Glutamatergic neuron (in vitro differentiated cells): ENCODE results near the gene STK11. TPM values are rescaled to one million over a fixed set of nuclear protein-coding genes. Genes with fewer than 3 reads are reported as not detected.

ENCODE experiments used
- DNase-seq: peaks from one replicate; pipeline ENCODE4 v3.0.0; 2022
- H3K27ac Mint-ChIP-seq: one replicate; pipeline ENCODE4 v1.8.0; 2020; ENCODE audit warnings: mild to moderate bottlenecking, mixed read lengths, inconsistent platforms; ENCODE audit not compliant: unreplicated experiment
- H3K27me3 Mint-ChIP-seq: one replicate; pipeline ENCODE4 v1.8.0; 2020; ENCODE audit warnings: mild to moderate bottlenecking, moderate library complexity, mixed read lengths, inconsistent platforms; ENCODE audit not compliant: unreplicated experiment
- H3K36me3 Mint-ChIP-seq: one replicate; pipeline ENCODE4 v1.8.0; 2020; ENCODE audit warnings: mild to moderate bottlenecking, mixed read lengths, inconsistent platforms; ENCODE audit not compliant: unreplicated experiment
- H3K4me1 Mint-ChIP-seq: one replicate; pipeline ENCODE4 v1.8.0; 2020; ENCODE audit warnings: mild to moderate bottlenecking, low read depth, mixed read lengths, inconsistent platforms; ENCODE audit not compliant: unreplicated experiment
- H3K4me3 Mint-ChIP-seq: one replicate; pipeline ENCODE4 v1.8.0; 2020; ENCODE audit warnings: mild to moderate bottlenecking, mixed read lengths, inconsistent platforms; ENCODE audit not compliant: unreplicated experiment
- H3K9me3 Mint-ChIP-seq: one replicate; pipeline ENCODE4 v1.8.0; 2020; ENCODE audit warnings: mild to moderate bottlenecking, moderate library complexity, mixed read lengths, inconsistent platforms; ENCODE audit not compliant: unreplicated experiment
- total RNA-seq: library from RNA; stranded (reverse); fragmentation: NEBNext Ultra II Directional; extraction: Animal tissue kit (Norgen Biotek cat#: 25700); gene quantifications from one replicate; pipeline ENCODE4 v1.2.1, GENCODE V29; 2021; ENCODE audit not compliant: unreplicated experiment
- TF ChIP-seq, protein P1 (sequence below): fragments of 200-600 bp; sonication (generic); IDR thresholded peaks from one replicate; pipeline ENCODE4 v1.5.0; 2021; ENCODE audit not compliant: partially characterized antibody, unreplicated experiment

Gene STK11
- total RNA-seq, 1 donor from 2014 or later: 48.2 TPM

DNA sequence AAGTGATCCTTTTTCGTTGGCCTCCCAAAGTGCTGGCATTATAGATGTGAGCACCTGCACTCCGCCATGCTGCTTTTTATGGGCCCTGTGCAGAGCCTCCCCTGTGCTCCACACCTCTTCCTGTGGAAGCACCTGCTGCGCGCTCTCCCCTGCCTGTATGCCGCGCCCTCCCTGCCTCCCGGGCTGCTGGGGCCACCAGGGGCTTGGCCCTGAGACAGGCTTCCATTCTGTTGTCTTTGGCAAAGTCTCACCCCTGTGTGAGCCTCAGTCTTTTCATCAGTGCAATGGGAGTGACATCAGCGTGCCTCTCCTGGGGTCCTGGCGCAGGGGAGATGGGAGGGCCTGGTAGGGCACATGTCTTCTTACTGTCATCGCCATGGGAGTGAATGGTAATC lies 71.0 kb downstream of the STK11 start:
- H3K4me3 Mint-ChIP-seq: peak overlapping the region; percentile 86
- H3K4me1 Mint-ChIP-seq: peaks cover 21% of the 10 kb centered on the region
- H3K9me3 Mint-ChIP-seq: peaks cover 15% of the 10 kb centered on the region
- no peaks in the 10 kb centered on the region for H3K36me3 Mint-ChIP-seq
- TF ChIP-seq, protein P1, sequence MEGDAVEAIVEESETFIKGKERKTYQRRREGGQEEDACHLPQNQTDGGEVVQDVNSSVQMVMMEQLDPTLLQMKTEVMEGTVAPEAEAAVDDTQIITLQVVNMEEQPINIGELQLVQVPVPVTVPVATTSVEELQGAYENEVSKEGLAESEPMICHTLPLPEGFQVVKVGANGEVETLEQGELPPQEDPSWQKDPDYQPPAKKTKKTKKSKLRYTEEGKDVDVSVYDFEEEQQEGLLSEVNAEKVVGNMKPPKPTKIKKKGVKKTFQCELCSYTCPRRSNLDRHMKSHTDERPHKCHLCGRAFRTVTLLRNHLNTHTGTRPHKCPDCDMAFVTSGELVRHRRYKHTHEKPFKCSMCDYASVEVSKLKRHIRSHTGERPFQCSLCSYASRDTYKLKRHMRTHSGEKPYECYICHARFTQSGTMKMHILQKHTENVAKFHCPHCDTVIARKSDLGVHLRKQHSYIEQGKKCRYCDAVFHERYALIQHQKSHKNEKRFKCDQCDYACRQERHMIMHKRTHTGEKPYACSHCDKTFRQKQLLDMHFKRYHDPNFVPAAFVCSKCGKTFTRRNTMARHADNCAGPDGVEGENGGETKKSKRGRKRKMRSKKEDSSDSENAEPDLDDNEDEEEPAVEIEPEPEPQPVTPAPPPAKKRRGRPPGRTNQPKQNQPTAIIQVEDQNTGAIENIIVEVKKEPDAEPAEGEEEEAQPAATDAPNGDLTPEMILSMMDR: no peak
- H3K27ac Mint-ChIP-seq: no peak overlapping the region
- no peak for DNase-seq
- H3K27me3 Mint-ChIP-seq: peaks cover 22% of the 10 kb centered on the region

DNA sequence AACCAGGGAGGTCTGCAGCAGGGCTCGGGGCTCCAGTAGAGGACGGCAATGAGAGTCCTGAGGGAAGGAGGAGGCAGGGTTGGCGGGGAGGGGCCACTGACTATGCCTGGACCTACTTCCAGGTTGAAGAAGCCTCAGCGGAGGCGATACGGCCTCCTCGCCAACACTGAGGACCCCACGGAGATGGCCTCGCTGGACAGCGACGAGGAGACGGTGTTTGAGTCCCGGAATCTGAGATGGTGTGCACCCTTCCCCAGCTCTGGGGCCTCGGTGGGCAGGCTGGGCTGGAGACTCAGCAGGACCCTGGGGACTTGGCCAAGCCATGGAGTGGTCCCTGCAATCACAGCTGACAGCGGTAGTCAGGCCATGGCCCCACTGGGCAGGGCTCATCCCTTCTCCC lies 71.5 kb downstream of the STK11 start:
- H3K27ac Mint-ChIP-seq: no peak overlapping the region
- H3K27me3 Mint-ChIP-seq: peaks cover 20% of the 10 kb centered on the region
- H3K36me3 Mint-ChIP-seq: no peaks in the 10 kb centered on the region
- TF ChIP-seq, protein P1: no peak
- peak overlapping the region; percentile 86 for H3K4me3 Mint-ChIP-seq
- peaks cover 21% of the 10 kb centered on the region for H3K4me1 Mint-ChIP-seq
- no peak for DNase-seq
- H3K9me3 Mint-ChIP-seq: peaks cover 15% of the 10 kb centered on the region

Other genes with a start within 250 kb of the STK11 start
- gene WDR18, start 221.4 kb upstream of the STK11 start, total RNA-seq: 52.1 TPM
- gene GRIN3B, start 205.4 kb upstream of the STK11 start, total RNA-seq: 0.93 TPM
- gene TMEM259, start 184.7 kb upstream of the STK11 start, total RNA-seq: 222 TPM
- not detected for gene RNU6-2, start 184.3 kb upstream of the STK11 start, total RNA-seq
- gene CNN2, start 179.2 kb upstream of the STK11 start, total RNA-seq: 117 TPM
- gene ABCA7, start 165.7 kb upstream of the STK11 start, total RNA-seq: 110 TPM
- gene ARHGAP45, start 138.6 kb upstream of the STK11 start, total RNA-seq: 1.7 TPM
- gene POLR2E, start 110.4 kb upstream of the STK11 start, total RNA-seq: 140 TPM
- gene GPX4, start 101.8 kb upstream of the STK11 start, total RNA-seq: 210 TPM
- gene SBNO2, start 31.5 kb upstream of the STK11 start, total RNA-seq: 65.5 TPM
- 74.7 TPM for gene CBARP, start 32.2 kb downstream of the STK11 start, total RNA-seq
- 129 TPM for gene ATP5F1D, start 36.0 kb downstream of the STK11 start, total RNA-seq
- 325 TPM for gene MIDN, start 42.8 kb downstream of the STK11 start, total RNA-seq
- 341 TPM for gene CIRBP, start 63.6 kb downstream of the STK11 start, total RNA-seq
- 17.3 TPM for gene FAM174C, start 69.8 kb downstream of the STK11 start, total RNA-seq
- gene EFNA2, start 80.1 kb downstream of the STK11 start, total RNA-seq: 61.4 TPM
- 123 TPM for gene NDUFS7, start 178.1 kb downstream of the STK11 start, total RNA-seq
- gene GAMT, start 195.8 kb downstream of the STK11 start, total RNA-seq: 17.9 TPM
- 135 TPM for gene DAZAP1, start 201.8 kb downstream of the STK11 start, total RNA-seq
- 603 TPM for gene RPS15, start 232.6 kb downstream of the STK11 start, total RNA-seq
- gene APC2, start 244.3 kb downstream of the STK11 start, total RNA-seq: 371 TPM